NCI-H524 treated with DMSO at 0.1 percent for 48 hours (cell line): ENCODE data around the gene MSANTD2.

Experiments
- DNase-seq: peaks from one replicate; lab custom pipeline; 2025; lab: John Stamatoyannopoulos, UW

MSANTD2 gene

DNA sequence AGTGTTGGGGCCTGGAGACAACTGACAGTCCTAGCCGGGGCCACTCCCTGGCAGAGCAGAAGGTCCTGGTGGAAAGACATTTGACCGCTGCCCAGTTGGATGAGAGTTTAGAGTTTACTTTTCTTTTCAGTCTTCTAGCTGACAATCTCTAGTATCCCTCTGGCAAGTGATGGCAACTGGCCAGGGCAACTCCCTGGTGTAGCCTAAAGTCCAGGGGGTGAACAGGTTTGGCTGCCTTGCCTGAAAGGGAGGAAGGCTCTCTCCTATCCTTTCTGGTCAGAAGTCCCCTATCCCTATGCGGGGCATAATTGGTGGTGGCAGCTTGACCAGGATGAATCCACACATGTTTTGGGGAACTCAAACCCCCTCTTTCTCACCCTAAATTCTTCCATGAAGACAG, 16.8 kb upstream of the MSANTD2 start:
- no peak for DNase-seq

DNA sequence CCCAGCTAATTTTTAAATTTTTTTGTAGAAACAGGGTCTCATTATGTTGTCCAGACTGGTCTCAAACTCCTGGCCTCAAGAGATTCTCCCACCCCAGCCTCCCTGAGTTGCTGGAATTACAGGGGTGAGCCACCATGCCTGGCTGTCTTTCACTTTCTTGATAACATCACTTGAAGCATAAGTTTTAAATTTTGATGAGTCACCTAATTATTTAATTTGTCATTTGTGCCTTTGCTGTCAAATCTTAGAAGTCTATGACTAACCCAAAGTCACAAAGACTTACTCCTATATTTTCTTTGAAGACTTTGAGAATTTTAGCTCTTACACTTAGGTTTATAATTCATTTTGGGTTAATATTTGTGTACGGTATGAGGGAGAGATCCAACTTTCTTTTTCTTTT, 14.5 kb upstream of the MSANTD2 start:
- no peak for DNase-seq

- no peak for DNase-seq
These were observed 12.7 kb upstream of the MSANTD2 start for GRCh38 chr11:124812876-124813275.

DNA sequence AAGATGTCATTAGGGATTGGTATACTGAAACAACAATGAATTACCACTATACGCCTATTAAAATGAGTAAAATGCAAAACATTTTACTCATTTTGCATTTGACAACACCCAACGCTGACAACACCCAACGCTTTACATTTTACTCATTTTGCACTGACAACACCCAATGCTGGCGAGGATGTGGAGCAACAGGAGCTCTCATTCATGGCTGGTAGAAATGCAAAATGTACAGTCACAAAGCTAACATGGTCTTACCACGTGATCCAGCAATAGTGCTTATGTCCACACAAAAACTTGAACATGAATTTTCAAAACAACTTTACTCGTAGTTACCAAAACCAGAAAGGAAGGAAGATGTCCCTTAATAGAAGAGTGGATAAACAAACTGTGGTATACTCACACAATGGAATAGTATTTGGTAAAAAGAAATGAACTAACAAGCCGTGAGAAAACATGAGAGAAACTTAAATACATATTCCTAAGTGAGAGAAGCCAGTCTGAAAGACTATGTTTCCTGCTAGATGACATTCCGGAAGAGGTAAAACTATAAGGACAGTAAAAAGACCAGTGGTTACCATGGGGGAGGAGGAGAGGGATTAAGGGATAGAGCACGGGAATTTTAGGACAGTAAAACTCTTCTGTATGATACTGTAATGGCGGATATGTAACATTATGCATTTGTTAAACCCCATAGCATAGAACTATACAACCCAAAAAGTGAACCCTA, 11.4 kb upstream of the MSANTD2 start:
- DNase-seq: no peak

DNA sequence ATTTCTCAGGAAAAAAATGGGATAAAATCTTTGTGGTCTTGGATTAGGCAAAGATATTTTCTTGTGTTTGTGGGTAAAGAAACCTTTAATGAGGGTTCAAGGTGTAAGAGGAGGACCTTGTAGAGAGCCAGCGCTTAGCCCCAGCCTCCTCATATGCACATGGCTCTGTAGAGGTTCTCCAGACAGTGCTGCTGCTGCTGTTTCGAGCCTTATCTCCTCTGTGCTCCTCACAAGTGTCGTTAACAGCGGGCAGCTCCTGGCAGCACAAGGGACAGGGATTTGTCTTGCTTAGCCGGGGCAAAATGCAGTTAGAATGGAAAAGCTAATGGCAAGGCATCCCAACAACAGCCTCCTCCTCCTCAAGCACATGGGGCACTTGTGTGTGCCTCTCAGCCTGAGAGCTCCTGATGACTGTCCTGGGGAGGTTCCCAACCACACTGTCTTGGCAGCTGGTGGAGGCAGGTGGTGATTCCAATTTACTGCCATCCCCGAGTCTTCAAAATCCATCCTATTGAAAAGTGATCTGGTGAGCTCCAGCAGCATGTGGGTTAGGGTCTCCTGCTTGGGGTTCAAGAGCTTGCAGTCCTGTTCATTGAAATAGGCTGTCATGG, 7.6 kb upstream of the MSANTD2 start:
- DNase-seq: peak; percentile 46

GRCh38 chr11:124807201-124807600, 7.0 kb upstream of the MSANTD2 start:
- DNase-seq: no peak

- DNase-seq: no peak
These were observed 4.7 kb upstream of the MSANTD2 start for GRCh38 chr11:124804884-124805283.

DNA sequence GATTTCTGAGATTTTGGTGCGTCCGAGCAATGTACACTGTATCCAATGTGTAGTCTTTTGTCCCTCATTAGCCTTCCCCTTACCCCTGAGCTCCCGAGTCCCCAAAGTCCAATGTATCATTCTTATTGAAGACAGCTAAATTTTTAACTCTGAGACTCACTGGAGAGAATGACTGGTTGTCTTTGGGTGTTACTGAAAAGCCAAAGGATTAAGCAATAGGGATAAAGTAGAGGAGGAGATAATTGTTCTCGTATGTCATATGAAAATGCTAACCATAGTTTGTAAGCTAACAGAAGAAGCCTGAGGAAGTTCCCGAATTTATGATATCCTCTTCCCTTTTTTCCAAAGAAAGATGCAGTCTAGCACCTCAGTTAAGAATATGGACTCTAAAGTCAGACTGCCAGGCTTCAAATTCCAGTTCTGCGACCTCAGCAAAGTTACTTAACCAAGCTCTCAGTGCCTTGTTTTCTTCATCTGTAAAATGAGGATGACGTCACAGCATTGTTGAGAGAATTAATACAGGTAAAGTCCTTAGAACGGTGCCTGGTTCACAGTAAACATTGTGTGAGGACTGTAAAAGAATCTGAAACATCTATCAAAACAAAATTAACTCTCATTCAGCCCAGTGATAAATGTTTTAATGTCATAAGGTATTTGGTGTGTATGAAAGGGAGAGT, 1.6 kb upstream of the MSANTD2 start:
- no peak for DNase-seq

DNA sequence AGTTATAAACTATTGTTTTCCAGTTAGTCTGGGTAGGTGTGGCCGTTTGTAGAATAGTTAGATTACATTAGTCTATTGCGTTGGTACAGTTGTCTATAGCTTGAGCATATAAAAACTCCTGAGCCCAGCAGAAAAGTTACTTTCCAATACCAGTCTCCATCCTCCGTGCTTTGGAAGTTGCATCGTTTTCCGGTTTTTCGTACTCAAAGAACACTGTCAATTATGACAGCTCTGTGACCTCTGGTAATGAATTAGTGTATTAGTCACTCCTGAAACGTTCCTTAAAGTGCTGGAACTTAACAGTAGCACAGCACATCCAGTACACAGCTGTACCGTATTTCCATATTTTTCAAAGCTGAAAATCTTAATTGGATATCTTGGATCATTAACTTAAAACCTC, 808 bp upstream of the MSANTD2 start:
- no peak for DNase-seq

GRCh38 chr11:124799348-124800225, 619 bp downstream of the MSANTD2 start:
- DNase-seq: no peak

DNA sequence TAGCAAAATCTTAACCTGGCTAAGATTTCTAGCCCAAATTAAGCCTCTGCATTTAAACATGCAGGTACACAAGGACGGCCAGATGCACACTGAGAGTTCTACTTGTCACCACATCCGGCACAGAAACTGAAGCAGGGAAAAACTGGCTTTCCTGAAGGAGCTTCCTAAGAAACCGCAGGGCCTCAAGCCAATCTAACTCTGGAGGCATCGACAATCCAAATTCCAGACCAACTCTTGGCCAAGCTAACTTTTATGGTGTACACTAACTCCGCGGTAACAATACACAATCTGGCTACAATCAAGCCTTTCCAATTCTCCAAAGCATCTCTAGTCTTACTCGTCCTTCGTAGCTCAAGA, 1.2 kb downstream of the MSANTD2 start:
- DNase-seq: no peak

GRCh38 chr11:124796312-124796711, 3.9 kb downstream of the MSANTD2 start:
- no peak for DNase-seq

- DNase-seq: no peak
These were observed 6.5 kb downstream of the MSANTD2 start for GRCh38 chr11:124793466-124794278.

GRCh38 chr11:124791626-124792341, 8.4 kb downstream of the MSANTD2 start:
- DNase-seq: no peak

GRCh38 chr11:124788521-124788920, 11.7 kb downstream of the MSANTD2 start:
- DNase-seq: no peak

- DNase-seq: no peak
These were observed 16.2 kb downstream of the MSANTD2 start for GRCh38 chr11:124784051-124784450.

DNA sequence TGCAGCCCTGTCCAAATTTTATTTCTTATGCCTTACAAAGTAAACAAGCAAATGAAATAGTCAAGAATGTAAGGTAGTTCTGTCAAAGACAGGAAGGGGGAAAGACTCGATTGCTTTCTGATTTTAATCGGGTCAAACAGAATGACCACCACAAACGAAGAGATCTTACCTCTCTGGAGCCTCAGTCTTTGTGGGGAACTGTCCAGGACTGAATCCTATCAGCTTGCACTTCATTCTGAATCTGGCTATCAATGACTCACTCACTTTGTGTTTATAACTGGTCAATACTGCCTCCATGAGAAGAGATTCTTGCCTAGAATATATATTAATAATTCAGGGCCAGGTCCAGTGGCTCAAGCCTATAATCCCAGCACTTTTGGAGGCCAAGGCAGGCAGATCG, 17.2 kb downstream of the MSANTD2 start:
- no peak for DNase-seq

DNA sequence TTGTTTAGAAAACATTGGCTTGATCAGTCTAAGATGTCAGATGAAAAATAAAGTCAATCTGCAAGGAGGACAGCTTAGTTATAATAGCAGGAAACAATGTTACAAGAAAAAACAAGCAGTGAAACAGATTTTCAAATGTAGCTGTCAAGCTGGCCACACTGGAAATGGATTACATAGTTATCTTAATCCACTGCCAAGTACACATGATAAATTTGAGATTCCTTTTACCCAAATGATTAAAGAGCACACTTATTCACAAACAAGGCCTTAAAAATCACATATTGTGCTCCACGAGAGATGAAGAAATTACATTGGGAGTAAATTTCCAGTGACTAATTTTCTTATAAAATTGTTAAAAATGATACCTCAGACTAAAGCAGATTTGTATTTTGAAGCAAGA, 20.6 kb downstream of the MSANTD2 start:
- DNase-seq: no peak

DNA sequence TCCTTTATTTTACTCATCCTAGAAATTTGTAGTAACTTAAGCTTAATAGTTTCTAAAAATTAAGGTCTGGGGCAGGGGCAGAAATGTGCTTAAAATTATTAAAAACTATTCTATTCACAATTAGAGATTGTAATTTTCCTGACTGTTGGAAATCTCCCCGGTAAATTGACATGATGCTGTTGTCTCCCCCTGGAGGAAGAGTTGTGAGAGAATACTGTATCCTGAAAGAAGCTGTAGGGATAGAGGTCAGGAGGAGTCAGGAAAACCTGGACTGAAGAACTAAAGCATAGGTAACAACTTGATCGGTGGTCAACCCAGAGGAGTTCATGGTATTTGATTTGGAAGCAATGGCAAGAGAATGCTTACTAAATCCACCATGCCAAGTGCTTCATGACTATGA, 21.9 kb downstream of the MSANTD2 start:
- DNase-seq: no peak

DNA sequence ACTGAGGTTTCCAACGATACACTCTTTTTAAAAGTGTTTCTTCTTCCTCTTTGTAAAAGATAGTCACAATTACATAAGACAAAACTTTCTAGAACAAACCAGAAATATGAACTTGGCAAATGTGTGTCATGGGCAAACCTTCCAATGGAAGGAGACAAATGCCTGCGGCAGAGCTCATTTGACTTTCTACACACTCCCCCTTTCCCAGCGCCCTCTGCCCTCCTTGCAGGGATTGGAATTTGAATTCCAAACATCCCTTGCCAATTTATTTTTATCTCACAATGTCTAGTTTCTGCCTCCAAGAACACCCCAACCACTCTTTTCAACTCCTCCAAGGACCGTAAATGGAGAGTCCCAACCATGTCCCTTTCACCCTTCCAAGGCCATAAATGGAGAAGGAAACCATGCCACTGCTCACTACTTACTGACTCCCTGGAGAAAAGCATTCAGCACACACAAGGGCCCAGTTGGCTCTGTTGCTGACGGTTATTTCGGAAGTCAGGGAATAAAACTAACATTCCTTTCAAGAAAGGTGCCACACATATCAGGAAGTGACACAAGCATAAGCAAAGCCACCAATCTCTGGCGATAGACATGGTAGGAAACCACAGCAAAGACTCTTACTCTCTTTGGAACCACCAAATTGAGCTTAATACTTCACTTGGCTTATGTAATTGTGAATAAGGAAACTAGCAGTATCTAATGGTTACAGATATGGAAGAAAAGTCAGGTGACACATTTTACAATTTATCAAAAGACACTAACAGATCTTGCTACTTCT, 23.2 kb downstream of the MSANTD2 start:
- DNase-seq: no peak
